Fibroblast of the aortic adventitia (primary cell): ENCODE data around the gene NANOS3. TPM values are rescaled to one million over a fixed set of nuclear protein-coding genes. Genes with fewer than 3 reads are reported as not detected.
A peak's percentile ranks its signal among the peaks of the same experiment; 100 is the strongest.
"Not testable (repeated sequence)": the region's sequence is repeated elsewhere in the genome, so short reads cannot be mapped to it uniquely, and the experiment has no call there.

Experiments used
- DNase-seq: peaks from one replicate; pipeline ENCODE4 v3.0.0-alpha.2; 2010; ENCODE audit warnings: low read depth
- H3K4me3 ChIP-seq: 2 replicates; pipeline ENCODE4 v1.5.1; 2011; ENCODE audit warnings: low read depth, mild to moderate bottlenecking, control low read depth, low read length, moderate library complexity
- CTCF ChIP-seq: IDR thresholded peaks from 2 replicates; pipeline ENCODE4 v1.5.1; 2011; ENCODE audit warnings: mild to moderate bottlenecking, low read length, control low read depth, inconsistent platforms; ENCODE audit not compliant: insufficient read depth
- total RNA-seq: library from RNA; depleted of rRNA; stranded (reverse); fragments of >200 nt; gene quantifications from 2 replicates; pipeline ENCODE4 v1.2.3, GENCODE V29; 2012; ENCODE audit warnings: low replicate concordance

NANOS3 gene
- total RNA-seq, 1 donor, result 0.27 TPM

- DNase-seq, result peak; percentile 73
- no peak for TF ChIP-seq CTCF
- peak overlapping the region; percentile 35 for H3K4me3 ChIP-seq
Observed at GRCh38 chr19:13849991-13850909, 26.7 kb upstream of the NANOS3 start.

GRCh38 chr19:13850910-13851733, 25.8 kb upstream of the NANOS3 start:
- peak; percentile 94 for DNase-seq
- TF ChIP-seq CTCF, result no peak
- peak overlapping the region; percentile 35 for H3K4me3 ChIP-seq

- not testable (repeated sequence) for DNase-seq, H3K4me3 ChIP-seq
Observed at GRCh38 chr19:13851734-13852114, 25.2 kb upstream of the NANOS3 start.

DNA sequence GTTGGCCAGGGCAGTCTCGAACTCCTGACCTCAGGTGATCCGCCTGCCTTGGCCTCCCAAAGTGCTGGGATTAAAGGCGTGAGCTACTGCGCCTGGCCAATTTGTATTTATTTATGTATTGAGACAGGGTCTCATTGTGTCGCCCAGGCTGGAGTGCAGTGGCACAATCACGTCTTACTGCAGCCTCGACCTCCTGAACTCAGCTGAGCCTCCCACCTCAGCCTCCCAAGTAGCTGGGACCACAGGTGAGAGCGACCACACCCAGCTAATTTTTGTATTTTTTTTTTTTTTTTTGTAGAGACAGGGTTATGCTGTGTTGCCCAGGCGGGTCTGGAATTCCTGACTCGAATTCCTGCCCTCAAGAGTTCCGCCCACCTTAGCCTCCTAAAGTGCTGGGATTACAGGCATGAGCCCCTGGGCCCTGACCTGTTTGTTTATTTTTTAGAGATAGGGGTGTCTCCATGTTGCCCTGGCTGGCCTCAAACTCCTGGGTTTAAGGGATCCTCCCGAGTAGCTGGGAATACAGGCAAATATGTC, 24.7 kb upstream of the NANOS3 start:
- not testable (repeated sequence) for H3K4me3 ChIP-seq, DNase-seq

DNA sequence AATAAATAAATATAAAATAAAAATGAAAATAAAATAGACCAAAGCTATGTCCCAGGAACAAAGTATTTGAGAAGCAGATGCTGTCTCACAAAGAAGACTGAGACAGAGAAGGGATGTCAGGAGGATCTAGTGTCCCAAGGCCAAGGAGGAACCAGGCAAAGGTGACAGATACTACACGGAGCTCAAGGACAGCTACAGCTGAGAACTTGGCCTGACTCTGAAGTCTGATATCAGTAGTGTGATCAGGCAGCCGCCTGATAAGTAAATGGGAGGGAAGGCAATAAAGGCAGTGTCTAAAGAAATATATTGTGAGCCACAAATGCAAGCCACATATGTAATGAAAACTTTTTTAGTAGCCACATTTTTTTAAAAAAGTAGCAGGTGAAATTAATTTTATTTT, 20.4 kb upstream of the NANOS3 start:
- TF ChIP-seq CTCF, result no peak
- DNase-seq, result no peak
- H3K4me3 ChIP-seq, result no peak overlapping the region

GRCh38 chr19:13859361-13859880, 17.5 kb upstream of the NANOS3 start:
- no peak overlapping the region for H3K4me3 ChIP-seq
- DNase-seq, result no peak
- TF ChIP-seq CTCF, result no peak

DNA sequence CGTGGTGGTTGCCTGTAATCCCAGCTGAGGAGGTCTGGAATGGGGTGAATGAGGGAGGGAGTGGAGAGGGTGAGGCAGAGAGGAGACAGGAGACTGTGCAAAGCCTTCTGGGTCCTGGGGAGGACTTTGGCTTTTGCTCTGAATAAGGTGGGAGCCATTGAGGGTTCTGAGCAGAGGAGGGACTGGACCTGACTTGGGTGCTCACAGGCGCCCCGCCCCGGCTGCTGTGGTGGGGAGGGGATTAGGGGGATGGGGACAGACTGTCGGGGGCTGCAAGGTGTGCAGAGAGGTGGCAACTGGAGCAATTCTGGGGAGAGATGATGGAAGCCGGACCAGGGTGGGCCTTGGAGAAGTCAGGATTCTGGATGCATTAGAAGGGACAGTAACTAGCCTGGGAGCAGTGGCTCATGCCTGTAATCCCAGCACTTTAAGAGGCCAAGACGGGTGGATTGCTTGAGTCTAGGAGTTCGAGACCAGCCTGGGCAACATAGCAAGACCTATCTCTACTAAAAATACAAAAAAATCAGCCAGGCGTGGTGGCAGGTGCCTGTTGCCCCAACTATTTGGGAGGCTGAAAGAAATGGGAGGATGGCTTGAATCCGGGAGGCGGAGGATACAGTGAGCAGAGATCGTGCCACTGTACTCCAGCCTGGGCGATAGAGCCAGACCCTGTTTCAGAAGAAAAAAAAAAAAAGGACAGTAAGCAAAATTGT, 16.1 kb upstream of the NANOS3 start:
- H3K4me3 ChIP-seq, result no peak overlapping the region
- no peak for TF ChIP-seq CTCF
- no peak for DNase-seq
